IMR-90 (cell line): ENCODE measurements around the gene ZNF563. TPM values are rescaled to one million over a fixed set of nuclear protein-coding genes. Genes with fewer than 3 reads are reported as not detected.

Source experiments
- ATAC-seq: fragments of 200-7000 bp; cut with Tn5 transposase; 2 replicates; pipeline ENCODE4 v1.9.1; 2020; ENCODE audit warnings: low read depth, mild to moderate bottlenecking, moderate library complexity
- BruUV-seq: library from RNA; stranded (reverse); fragments of 400-500 nt; replicated peaks from 2 replicates; lab custom pipeline; 2021; lab: Mats Ljungman, UMichigan
- CTCF ChIA-PET: fragments of 300-600 bp; formaldehyde crosslinking; extraction: SDS; loops from one replicate; lab custom pipeline; 2021; ENCODE audit warnings: antibody characterized with exemption; lab: Yijun Ruan, JAX
- POLR2A ChIA-PET: fragments of 300-600 bp; sonication (Branson Sonifier 250); formaldehyde crosslinking; loops from one replicate; lab custom pipeline; 2022; ENCODE audit warnings: antibody characterized with exemption; ENCODE audit not compliant: unreplicated experiment; lab: Charles Lee
- DNase-seq: peaks from one replicate; pipeline ENCODE4 v3.0.0; 2013
- H2AFZ ChIP-seq: replicated peaks from 2 replicates; pipeline ENCODE3; 2013; ENCODE audit warnings: low read length, mild to moderate bottlenecking; ENCODE audit not compliant: poor library complexity
- H2AK5ac ChIP-seq: 2 replicates; pipeline ENCODE4 v1.6.1; 2013; ENCODE audit warnings: low read depth, low read length, inconsistent platforms
- H2AK9ac ChIP-seq: replicated peaks from 2 replicates; pipeline ENCODE3; 2013; ENCODE audit warnings: mild to moderate bottlenecking, low read depth, low read length, moderate library complexity; ENCODE audit not compliant: poor library complexity
- H2BK120ac ChIP-seq: 2 replicates; pipeline ENCODE4 v1.6.1; 2013; ENCODE audit warnings: low read depth, low read length, inconsistent platforms
- H2BK15ac ChIP-seq: 3 replicates; pipeline ENCODE4 v1.6.1; 2013; ENCODE audit warnings: low read depth, low read length, inconsistent platforms
- H2BK20ac ChIP-seq: 2 replicates; pipeline ENCODE4 v1.6.1; 2013; ENCODE audit warnings: low read depth, mild to moderate bottlenecking, inconsistent platforms, low read length, moderate library complexity
- H2BK5ac ChIP-seq: 2 replicates; pipeline ENCODE4 v1.6.1; 2013; ENCODE audit warnings: mild to moderate bottlenecking, low read depth, low read length, inconsistent platforms; ENCODE audit not compliant: poor library complexity, severe bottlenecking
- H3K14ac ChIP-seq: replicated peaks from 2 replicates; pipeline ENCODE4 v1.6.1; 2013; ENCODE audit warnings: low read depth, low read length, inconsistent platforms
- H3K18ac ChIP-seq: 2 replicates; pipeline ENCODE4 v1.6.1; 2013; ENCODE audit warnings: low read depth, low read length, control low read depth
- H3K23ac ChIP-seq: 2 replicates; pipeline ENCODE4 v1.6.1; 2013; ENCODE audit warnings: low read depth, low read length, inconsistent platforms
- H3K27ac ChIP-seq: 2 replicates; pipeline ENCODE4 v1.5.1; 2013; ENCODE audit warnings: mild to moderate bottlenecking, control low read depth, low read length; ENCODE audit not compliant: insufficient read depth
- H3K27me3 ChIP-seq: 2 replicates; pipeline ENCODE4 v1.6.1; 2013; ENCODE audit warnings: low read length; ENCODE audit not compliant: control insufficient read depth, insufficient read depth
- H3K36me3 ChIP-seq: 2 replicates; pipeline ENCODE4 v1.6.1; 2013; ENCODE audit warnings: low read length, mixed read lengths; ENCODE audit not compliant: control insufficient read depth, insufficient read depth
- H3K4ac ChIP-seq: 2 replicates; pipeline ENCODE4 v1.6.1; 2013; ENCODE audit warnings: low read depth, low read length, inconsistent platforms
- H3K4me1 ChIP-seq: 2 replicates; pipeline ENCODE4 v1.6.1; 2013; ENCODE audit warnings: low read length, mixed read lengths; ENCODE audit not compliant: control insufficient read depth, insufficient read depth
- H3K4me2 ChIP-seq: 2 replicates; pipeline ENCODE4 v1.6.1; 2013; ENCODE audit warnings: low read depth, mild to moderate bottlenecking, control low read depth, low read length, moderate library complexity
- H3K4me3 ChIP-seq: 2 replicates; pipeline ENCODE4 v1.5.1; 2013; ENCODE audit warnings: low read depth, mild to moderate bottlenecking, control low read depth, low read length, moderate library complexity; ENCODE audit not compliant: insufficient read depth
- H3K56ac ChIP-seq: 2 replicates; pipeline ENCODE4 v1.6.1; 2013; ENCODE audit warnings: low read length, inconsistent platforms; ENCODE audit not compliant: insufficient read depth; ENCODE audit errors: extremely low read depth
- H3K79me1 ChIP-seq, 2 experiments: 2 replicates each; pipeline ENCODE4 v1.6.1; 2013; ENCODE audit warnings: low read length in 2 of 2, inconsistent platforms in 1 of 2, low read depth in 1 of 2
- H3K9ac ChIP-seq: 2 replicates; pipeline ENCODE4 v1.6.1; 2013; ENCODE audit warnings: low read depth, low read length, control low read depth
- H3K9me1 ChIP-seq: 2 replicates; pipeline ENCODE4 v1.6.1; 2013; ENCODE audit warnings: low read length, inconsistent platforms; ENCODE audit not compliant: insufficient read depth
- H3K9me3 ChIP-seq: 2 replicates; pipeline ENCODE4 v1.6.1; 2013; ENCODE audit warnings: low read length; ENCODE audit not compliant: control insufficient read depth, insufficient read depth
- H4K20me1 ChIP-seq: 2 replicates; pipeline ENCODE4 v1.6.1; 2013; ENCODE audit warnings: low read length, inconsistent platforms; ENCODE audit not compliant: insufficient read depth
- H4K5ac ChIP-seq: 2 replicates; pipeline ENCODE4 v1.6.1; 2013; ENCODE audit warnings: mild to moderate bottlenecking, low read depth, low read length, control low read depth
- H4K8ac ChIP-seq, 2 experiments: 2 replicates each; pipeline ENCODE4 v1.6.1; 2013; ENCODE audit warnings: low read depth in 2 of 2, low read length in 2 of 2, control low read depth in 1 of 2, inconsistent platforms in 1 of 2
- H4K91ac ChIP-seq: 2 replicates; pipeline ENCODE4 v1.6.1; 2013; ENCODE audit warnings: low read depth, low read length, inconsistent platforms; ENCODE audit not compliant: insufficient read depth
- CEBPB ChIP-seq: IDR thresholded peaks from 2 replicates; pipeline ENCODE4 v1.6.1; 2012; ENCODE audit warnings: low read depth, low read length, improper control_type of control experiment
- MXI1 ChIP-seq: IDR thresholded peaks from 2 replicates; pipeline ENCODE4 v1.6.1; 2012; ENCODE audit warnings: low read depth, mild to moderate bottlenecking, low read length, moderate library complexity, borderline replicate concordance
- whole genome bisulfite sequencing, 2 experiments: methylation state at CpG; one replicate each; pipeline versions ENCODE4 v1.1.5 to v1.1.7; 2013; ENCODE audit warnings: missing lambda C conversion rate in 2 of 2; ENCODE audit not compliant: insufficient read length in 1 of 2; ENCODE audit errors: extremely low coverage in 2 of 2; 5-methylcytosine and 5-hydroxymethylcytosine counted together
- dilution Hi-C: fragments of 300-500 bp; cut with HindIII; formaldehyde crosslinking; loops from one replicate; pipeline ENCODE4 v1.14.3; 2018; ENCODE audit warnings: low sequenced_read_pairs; ENCODE audit not compliant: unreplicated experiment
- in situ Hi-C: fragments of 300-500 bp; cut with MboI; formaldehyde crosslinking; loops from 3 replicates; pipeline ENCODE4 v1.14.3; 2019; ENCODE audit warnings: low sequenced_read_pairs, inconsistent platforms, mixed read lengths
- intact Hi-C: fragments of 100-400 bp; cut with micrococcal nuclease; formaldehyde crosslinking; loops from 2 replicates; pipeline ENCODE4 v1.10.0; 2022
- polyA plus RNA-seq, 3 experiments: library from polyadenylated mRNA; depleted of rRNA; stranded (reverse); fragments of >200 nt; gene quantifications; 2 replicates each; pipeline ENCODE4 v1.2.3, GENCODE V29; 2012; ENCODE audit warnings: low replicate concordance in 1 of 3
- total RNA-seq: library from RNA; depleted of rRNA; stranded (reverse); fragments of >200 nt; gene quantifications from 2 replicates; pipeline ENCODE4 v1.2.3, GENCODE V29; 2012

ZNF563 gene
- total and polyA plus RNA-seq, 2 of the 4 experiments (the other 2 are of a cell fraction) = 1.3 to 2.0 TPM

DNA sequence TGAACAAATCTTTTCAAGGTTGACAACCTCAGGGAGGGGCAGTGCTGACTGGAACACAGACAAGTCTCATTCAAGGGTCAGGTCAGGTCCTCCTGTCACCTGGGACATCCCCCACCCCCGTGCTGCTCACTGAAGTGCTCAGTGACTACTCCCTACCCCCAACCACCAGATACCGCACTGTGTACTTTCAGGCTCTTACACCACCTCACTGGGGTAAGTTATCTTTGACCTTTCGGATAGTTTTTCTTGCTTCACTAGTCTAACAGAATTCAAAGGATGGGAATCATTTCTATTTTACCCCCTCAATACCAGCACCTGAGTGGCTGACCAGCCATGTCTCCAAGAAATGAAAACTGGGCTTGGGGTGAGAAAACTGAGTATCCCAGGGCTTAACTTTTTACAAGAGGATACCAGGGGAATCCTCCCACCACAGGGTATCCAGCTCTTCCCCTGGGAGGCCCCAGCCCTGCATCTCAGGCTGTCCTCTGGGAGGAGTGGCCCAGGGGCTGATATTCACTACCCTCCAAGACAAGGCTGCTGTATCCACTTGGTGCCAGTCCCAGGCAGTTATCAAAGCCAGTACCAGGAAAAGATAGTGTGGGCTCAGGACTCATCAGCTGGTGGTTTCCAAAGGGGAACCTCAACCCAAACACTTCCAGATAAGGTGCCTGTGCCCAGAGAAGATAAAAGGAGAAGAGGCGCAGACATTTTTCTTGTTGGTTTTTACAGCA, 2.1 kb downstream of the ZNF563 start:
- ChIA-PET CTCF (no interaction called here), POLR2A (no interaction called here)
- no peaks in the 10 kb centered on the region for H3K27me3 ChIP-seq
- H3K36me3 ChIP-seq = no peaks in the 10 kb centered on the region
- no peak overlapping the region for H3K27ac ChIP-seq
- H4K8ac ChIP-seq = no peak overlapping the region
- no peak overlapping the region for H3K23ac ChIP-seq
- H2AK5ac ChIP-seq = no peak overlapping the region
- WGBS, 2 experiments = no CpG with 5 or more reads among the region's 4 CpGs
- H3K14ac ChIP-seq = no peak overlapping the region
- H4K20me1 ChIP-seq = no peaks in the 10 kb centered on the region
- no peak overlapping the region for H4K91ac ChIP-seq
- TF ChIP-seq MXI1 = no peak
- TF ChIP-seq CEBPB = no peak
- H3K9me3 ChIP-seq = no peaks in the 10 kb centered on the region
- H3K9ac ChIP-seq = no peak overlapping the region
- dilution Hi-C loops (no loop called here), in situ Hi-C loops (no loop called here), intact Hi-C loops (loop anchor here (5.0 kb wide), 1 partner anchor 39 kb away; the partner anchor contains the start of gene ZNF44)
- no peak for DNase-seq
- H2BK15ac ChIP-seq = no peak overlapping the region
- H3K4me3 ChIP-seq = no peak overlapping the region
- no peak overlapping the region for H3K18ac ChIP-seq
- H2BK5ac ChIP-seq = no peak overlapping the region
- peaks cover 6% of the 10 kb centered on the region for H3K4me1 ChIP-seq
- no peak overlapping the region for H2AK9ac ChIP-seq
- no peak overlapping the region for H2AFZ ChIP-seq
- H2BK20ac ChIP-seq = no peak overlapping the region
- ATAC-seq = no peak
- H3K4ac ChIP-seq = no peak overlapping the region
- no peak overlapping the region for H4K5ac ChIP-seq
- BruUV-seq = no TSS peak
- H3K79me1 ChIP-seq = peaks cover 5 to 12% of the 10 kb centered on the region in 2 experiments; a peak in 3 of 4 replicates
- H3K4me2 ChIP-seq = no peak overlapping the region
- H3K56ac ChIP-seq = no peak overlapping the region
- no peaks in the 10 kb centered on the region for H3K9me1 ChIP-seq
- H2BK120ac ChIP-seq = no peak overlapping the region
